BE2C (cell line): ENCODE results near the gene VIPR1.

ENCODE experiments used
- DNase-seq: peaks from one replicate; pipeline ENCODE4 v3.0.0-alpha.2; 2020
- H3K27me3 ChIP-seq: fragments of 250-450 bp; sonication (Bioruptor Pico); 2 replicates; pipeline ENCODE4 v1.5.1; 2020; ENCODE audit warnings: mild to moderate bottlenecking
- H3K36me3 ChIP-seq: fragments of 250-450 bp; sonication (Bioruptor Pico); 2 replicates; pipeline ENCODE4 v1.5.1; 2020; ENCODE audit warnings: mild to moderate bottlenecking
- H3K4me1 ChIP-seq: fragments of 250-450 bp; sonication (Bioruptor Pico); 2 replicates; pipeline ENCODE4 v1.5.1; 2020
- H3K4me3 ChIP-seq: 2 replicates; pipeline ENCODE4 v1.5.1; 2011; ENCODE audit warnings: low read depth, low read length
- H3K9me3 ChIP-seq: fragments of 250-450 bp; sonication (Bioruptor Pico); 2 replicates; pipeline ENCODE4 v1.5.1; 2020
- TF ChIP-seq, protein P1 (sequence below): IDR thresholded peaks from 2 replicates; pipeline ENCODE4 v1.5.1; 2012; ENCODE audit warnings: mild to moderate bottlenecking, low read depth, low read length

Gene VIPR1

DNA sequence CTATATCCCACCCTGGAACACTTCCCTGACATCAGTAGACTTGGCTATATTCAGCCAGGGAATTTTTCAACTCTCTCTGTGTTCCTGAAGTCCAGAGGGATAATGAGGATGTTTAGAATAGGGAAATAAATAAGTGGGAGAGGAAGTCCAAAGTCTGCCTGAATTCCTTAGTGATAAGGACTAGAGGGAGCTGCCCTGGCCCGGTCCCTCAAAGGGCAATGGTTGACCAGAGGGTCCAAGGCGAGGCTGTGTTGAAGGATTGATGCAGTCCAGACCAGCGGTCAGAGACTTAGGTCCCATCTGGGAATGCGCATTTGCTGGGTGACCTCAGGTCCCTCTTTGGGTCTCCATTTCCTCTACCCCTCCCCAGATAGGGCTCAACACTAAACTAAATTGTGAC, 7.9 kb downstream of the VIPR1 start:
- H3K27me3 ChIP-seq, result no peaks in the 10 kb centered on the region
- H3K9me3 ChIP-seq, result no peaks in the 10 kb centered on the region
- TF ChIP-seq, protein P1, sequence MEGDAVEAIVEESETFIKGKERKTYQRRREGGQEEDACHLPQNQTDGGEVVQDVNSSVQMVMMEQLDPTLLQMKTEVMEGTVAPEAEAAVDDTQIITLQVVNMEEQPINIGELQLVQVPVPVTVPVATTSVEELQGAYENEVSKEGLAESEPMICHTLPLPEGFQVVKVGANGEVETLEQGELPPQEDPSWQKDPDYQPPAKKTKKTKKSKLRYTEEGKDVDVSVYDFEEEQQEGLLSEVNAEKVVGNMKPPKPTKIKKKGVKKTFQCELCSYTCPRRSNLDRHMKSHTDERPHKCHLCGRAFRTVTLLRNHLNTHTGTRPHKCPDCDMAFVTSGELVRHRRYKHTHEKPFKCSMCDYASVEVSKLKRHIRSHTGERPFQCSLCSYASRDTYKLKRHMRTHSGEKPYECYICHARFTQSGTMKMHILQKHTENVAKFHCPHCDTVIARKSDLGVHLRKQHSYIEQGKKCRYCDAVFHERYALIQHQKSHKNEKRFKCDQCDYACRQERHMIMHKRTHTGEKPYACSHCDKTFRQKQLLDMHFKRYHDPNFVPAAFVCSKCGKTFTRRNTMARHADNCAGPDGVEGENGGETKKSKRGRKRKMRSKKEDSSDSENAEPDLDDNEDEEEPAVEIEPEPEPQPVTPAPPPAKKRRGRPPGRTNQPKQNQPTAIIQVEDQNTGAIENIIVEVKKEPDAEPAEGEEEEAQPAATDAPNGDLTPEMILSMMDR, result no peak
- H3K4me1 ChIP-seq, result no peaks in the 10 kb centered on the region
- H3K36me3 ChIP-seq, result no peaks in the 10 kb centered on the region
- DNase-seq, result no peak
- H3K4me3 ChIP-seq, result no peak overlapping the region

DNA sequence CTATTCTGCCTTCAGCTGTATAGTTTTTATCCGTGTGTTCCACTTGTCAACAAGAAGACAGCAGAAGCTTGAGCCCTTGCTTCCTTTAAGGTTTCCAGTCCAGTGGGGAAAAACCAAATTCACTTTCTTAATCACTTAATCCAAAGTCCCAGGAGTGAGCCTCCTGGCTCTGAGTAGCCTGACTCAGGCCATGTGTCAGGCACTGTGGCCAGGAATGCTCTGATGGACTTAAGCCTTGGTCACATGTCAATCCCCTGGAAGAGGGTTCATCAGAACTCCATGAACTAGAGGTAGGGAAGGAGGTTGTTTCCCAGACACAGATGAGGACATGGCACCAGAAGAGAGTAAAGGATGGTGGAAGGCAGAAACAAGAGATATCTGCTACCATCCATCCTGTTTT, 8.8 kb downstream of the VIPR1 start:
- TF ChIP-seq, protein P1, result no peak
- Histone ChIP-seq H3K4me3 (no peak overlapping the region), H3K9me3 (no peaks in the 10 kb centered on the region), H3K4me1 (no peaks in the 10 kb centered on the region), H3K27me3 (no peaks in the 10 kb centered on the region), H3K36me3 (no peaks in the 10 kb centered on the region)
- DNase-seq, result no peak

DNA sequence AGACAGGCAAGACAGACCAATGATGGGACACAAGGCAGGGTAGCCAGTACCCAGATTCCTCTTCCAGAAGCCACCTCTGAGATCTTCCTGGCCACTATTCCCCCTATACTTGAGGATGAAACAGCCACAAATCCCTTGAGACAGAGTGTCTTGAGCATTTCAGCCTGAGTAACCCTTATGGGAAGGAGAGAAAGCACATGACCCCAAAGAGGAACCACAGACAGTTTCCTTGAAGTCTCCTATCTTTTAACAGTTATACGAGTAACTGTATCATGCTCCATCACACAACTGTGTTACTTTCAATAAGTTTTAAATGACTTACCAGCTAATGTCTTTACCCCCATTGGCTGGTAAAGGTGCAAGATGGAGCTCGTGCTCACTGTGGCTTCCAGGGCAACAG, 9.3 kb downstream of the VIPR1 start:
- Histone ChIP-seq H3K27me3 (no peaks in the 10 kb centered on the region), H3K4me1 (no peaks in the 10 kb centered on the region), H3K36me3 (no peaks in the 10 kb centered on the region), H3K9me3 (no peaks in the 10 kb centered on the region), H3K4me3 (no peak overlapping the region)
- TF ChIP-seq, protein P1, result no peak
- DNase-seq, result no peak

DNA sequence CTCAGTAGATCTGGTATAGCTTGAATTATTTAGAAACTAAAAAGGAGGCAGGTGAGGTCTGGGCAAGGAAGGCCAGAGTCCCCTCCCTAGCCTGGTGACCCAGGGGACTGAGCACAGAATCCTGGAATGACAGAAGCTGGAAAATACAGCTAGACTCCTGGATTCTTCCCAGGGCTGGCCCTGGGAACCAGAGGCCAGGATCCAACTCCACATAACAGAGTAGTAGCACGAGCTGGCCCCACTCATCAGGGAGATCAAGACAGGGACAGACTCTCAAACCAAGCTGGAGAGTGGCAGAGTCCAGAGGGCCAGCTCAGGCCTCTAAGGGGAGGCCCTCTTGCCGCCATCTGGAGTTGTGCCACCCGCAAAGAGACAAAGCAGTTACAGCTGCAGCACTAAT, 10.7 kb downstream of the VIPR1 start:
- H3K36me3 ChIP-seq, result no peaks in the 10 kb centered on the region
- no peaks in the 10 kb centered on the region for H3K9me3 ChIP-seq
- TF ChIP-seq, protein P1, result no peak
- H3K4me1 ChIP-seq, result no peaks in the 10 kb centered on the region
- DNase-seq, result no peak
- no peak overlapping the region for H3K4me3 ChIP-seq
- H3K27me3 ChIP-seq, result no peaks in the 10 kb centered on the region

DNA sequence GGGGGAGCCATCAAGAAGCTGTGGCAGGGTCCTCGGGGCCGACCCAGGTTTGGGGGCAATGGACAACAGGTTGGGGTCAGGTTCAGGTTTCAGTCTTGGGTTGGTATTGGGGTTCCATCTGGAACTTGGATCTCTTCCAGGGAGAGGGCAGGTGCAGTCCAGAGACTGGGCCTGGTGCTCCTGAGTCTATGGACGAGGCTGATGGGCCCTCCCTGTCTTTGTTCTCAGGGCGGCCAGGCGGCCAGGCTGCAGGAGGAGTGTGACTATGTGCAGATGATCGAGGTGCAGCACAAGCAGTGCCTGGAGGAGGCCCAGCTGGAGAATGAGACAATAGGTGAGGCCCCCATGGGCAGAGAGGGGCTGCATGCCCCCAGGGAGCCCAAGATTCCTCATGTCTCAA, 11.1 kb downstream of the VIPR1 start:
- DNase-seq, result no peak
- no peaks in the 10 kb centered on the region for H3K9me3 ChIP-seq
- no peak overlapping the region for H3K4me3 ChIP-seq
- no peaks in the 10 kb centered on the region for H3K4me1 ChIP-seq
- H3K27me3 ChIP-seq, result no peaks in the 10 kb centered on the region
- TF ChIP-seq, protein P1, result no peak
- H3K36me3 ChIP-seq, result no peaks in the 10 kb centered on the region

DNA sequence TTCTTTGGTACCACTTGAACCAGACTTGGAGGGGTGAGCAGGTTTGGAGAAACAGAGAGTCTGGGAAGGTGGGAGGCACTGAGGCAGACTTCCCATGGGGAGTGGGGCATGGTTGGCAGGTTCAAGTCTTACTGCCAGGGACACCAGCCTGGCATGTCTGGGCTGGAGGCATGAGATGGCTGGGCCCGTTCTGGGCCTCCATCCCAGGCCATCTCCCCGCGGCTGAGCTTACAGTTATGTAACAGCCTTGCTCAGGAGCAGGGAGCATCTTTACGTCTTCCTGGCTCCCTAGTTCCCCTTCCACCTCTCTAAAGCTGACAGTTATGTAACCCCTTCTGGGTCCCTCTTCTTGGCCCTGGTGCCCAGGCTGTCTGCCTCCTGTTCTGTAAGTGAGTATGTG, 12.4 kb downstream of the VIPR1 start:
- H3K4me1 ChIP-seq, result no peaks in the 10 kb centered on the region
- no peak overlapping the region for H3K4me3 ChIP-seq
- no peaks in the 10 kb centered on the region for H3K36me3 ChIP-seq
- no peak for DNase-seq
- TF ChIP-seq, protein P1, result no peak
- no peaks in the 10 kb centered on the region for H3K9me3 ChIP-seq
- no peaks in the 10 kb centered on the region for H3K27me3 ChIP-seq
